WTC11 (cell line): Measurements from ENCODE around the gene PPARA.

Source experiments
- FOXP4 ChIP-seq: sonication (generic); formaldehyde crosslinking; IDR thresholded peaks from 2 replicates; pipeline ENCODE4 v1.8.0; 2022; ENCODE audit warnings: mild to moderate bottlenecking, missing genetic modification reagents
- JUN ChIP-seq: sonication (generic); formaldehyde crosslinking; IDR thresholded peaks from 2 replicates; pipeline ENCODE4 v1.8.0; 2023; ENCODE audit warnings: mild to moderate bottlenecking, missing genetic modification reagents
- MAX ChIP-seq: sonication (generic); formaldehyde crosslinking; IDR thresholded peaks from 2 replicates; pipeline ENCODE4 v1.8.0; 2022; ENCODE audit warnings: mild to moderate bottlenecking, missing genetic modification reagents
- NR1H2 ChIP-seq: sonication (generic); formaldehyde crosslinking; IDR thresholded peaks from 2 replicates; pipeline ENCODE4 v1.9.0; 2021; ENCODE audit warnings: mild to moderate bottlenecking, moderate library complexity, missing genetic modification reagents
- NR3C1 ChIP-seq: sonication (generic); formaldehyde crosslinking; conservative IDR thresholded peaks from 2 replicates; pipeline ENCODE4 v1.8.1; 2023; ENCODE audit warnings: low read depth, mild to moderate bottlenecking, missing genetic modification reagents
- PRRX2 ChIP-seq: fragments of 250-450 bp; sonication (Bioruptor Pico); IDR thresholded peaks from 2 replicates; pipeline ENCODE4 v1.8.0; 2021; ENCODE audit warnings: mild to moderate bottlenecking
- USF2 ChIP-seq: sonication (generic); formaldehyde crosslinking; IDR thresholded peaks from 2 replicates; pipeline ENCODE4 v1.8.1; 2023; ENCODE audit warnings: mild to moderate bottlenecking, missing genetic modification reagents, moderate library complexity
- TF ChIP-seq, protein P1 (sequence below): fragments of 200-600 bp; IDR thresholded peaks from 2 replicates; pipeline ENCODE4 v1.8.0; 2022; ENCODE audit warnings: antibody characterized with exemption

- TF ChIP-seq FOXP4 (CRISPR knock-in tag), result no peak
- no peak for TF ChIP-seq USF2 (CRISPR knock-in tag)
- no peak for TF ChIP-seq NR3C1
- TF ChIP-seq MAX (CRISPR knock-in tag), result no peak
- TF ChIP-seq PRRX2 (CRISPR knock-in tag), result no peak
- TF ChIP-seq, protein P1, sequence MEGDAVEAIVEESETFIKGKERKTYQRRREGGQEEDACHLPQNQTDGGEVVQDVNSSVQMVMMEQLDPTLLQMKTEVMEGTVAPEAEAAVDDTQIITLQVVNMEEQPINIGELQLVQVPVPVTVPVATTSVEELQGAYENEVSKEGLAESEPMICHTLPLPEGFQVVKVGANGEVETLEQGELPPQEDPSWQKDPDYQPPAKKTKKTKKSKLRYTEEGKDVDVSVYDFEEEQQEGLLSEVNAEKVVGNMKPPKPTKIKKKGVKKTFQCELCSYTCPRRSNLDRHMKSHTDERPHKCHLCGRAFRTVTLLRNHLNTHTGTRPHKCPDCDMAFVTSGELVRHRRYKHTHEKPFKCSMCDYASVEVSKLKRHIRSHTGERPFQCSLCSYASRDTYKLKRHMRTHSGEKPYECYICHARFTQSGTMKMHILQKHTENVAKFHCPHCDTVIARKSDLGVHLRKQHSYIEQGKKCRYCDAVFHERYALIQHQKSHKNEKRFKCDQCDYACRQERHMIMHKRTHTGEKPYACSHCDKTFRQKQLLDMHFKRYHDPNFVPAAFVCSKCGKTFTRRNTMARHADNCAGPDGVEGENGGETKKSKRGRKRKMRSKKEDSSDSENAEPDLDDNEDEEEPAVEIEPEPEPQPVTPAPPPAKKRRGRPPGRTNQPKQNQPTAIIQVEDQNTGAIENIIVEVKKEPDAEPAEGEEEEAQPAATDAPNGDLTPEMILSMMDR, result no peak
- TF ChIP-seq NR1H2, result no peak
- no peak for TF ChIP-seq JUN (CRISPR knock-in tag)
Observed at GRCh38 chr22:46292173-46292572, 141.8 kb downstream of the PPARA start.
